Measurements from ENCODE around the gene SLC6A18.

GRCh38 chr5:1265026-1265425 lies 39.8 kb downstream of the SLC6A18 start:
- TF ChIP-seq, protein P1, sequence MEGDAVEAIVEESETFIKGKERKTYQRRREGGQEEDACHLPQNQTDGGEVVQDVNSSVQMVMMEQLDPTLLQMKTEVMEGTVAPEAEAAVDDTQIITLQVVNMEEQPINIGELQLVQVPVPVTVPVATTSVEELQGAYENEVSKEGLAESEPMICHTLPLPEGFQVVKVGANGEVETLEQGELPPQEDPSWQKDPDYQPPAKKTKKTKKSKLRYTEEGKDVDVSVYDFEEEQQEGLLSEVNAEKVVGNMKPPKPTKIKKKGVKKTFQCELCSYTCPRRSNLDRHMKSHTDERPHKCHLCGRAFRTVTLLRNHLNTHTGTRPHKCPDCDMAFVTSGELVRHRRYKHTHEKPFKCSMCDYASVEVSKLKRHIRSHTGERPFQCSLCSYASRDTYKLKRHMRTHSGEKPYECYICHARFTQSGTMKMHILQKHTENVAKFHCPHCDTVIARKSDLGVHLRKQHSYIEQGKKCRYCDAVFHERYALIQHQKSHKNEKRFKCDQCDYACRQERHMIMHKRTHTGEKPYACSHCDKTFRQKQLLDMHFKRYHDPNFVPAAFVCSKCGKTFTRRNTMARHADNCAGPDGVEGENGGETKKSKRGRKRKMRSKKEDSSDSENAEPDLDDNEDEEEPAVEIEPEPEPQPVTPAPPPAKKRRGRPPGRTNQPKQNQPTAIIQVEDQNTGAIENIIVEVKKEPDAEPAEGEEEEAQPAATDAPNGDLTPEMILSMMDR (conservative IDR thresholded peaks at IDR 0.05 in 1 of 2, IDR thresholded peaks at IDR 0.05 in 1 of 2; ENCODE audit: low read depth in 1 of 2, low read length in 2 of 2): no peak
- TF ChIP-seq EZH2 (IDR thresholded peaks at IDR 0.05; ENCODE audit: low read length, missing control alignments): no peak

All from fibroblast of lung (primary cell).